ES-I3 (cell line): ENCODE results near the gene ZSCAN26.

Experiments used
- H3K36me3 ChIP-seq: 2 replicates; pipeline ENCODE4 v1.6.1; 2013; ENCODE audit warnings: mild to moderate bottlenecking, low read length, control low read depth, moderate library complexity; ENCODE audit not compliant: insufficient read depth
- H3K4me1 ChIP-seq: 2 replicates; pipeline ENCODE4 v1.6.1; 2013; ENCODE audit warnings: mild to moderate bottlenecking, control low read depth, low read length; ENCODE audit not compliant: insufficient read depth
- H3K9ac ChIP-seq: 2 replicates; pipeline ENCODE4 v1.6.1; 2013; ENCODE audit warnings: low read depth, mild to moderate bottlenecking, low read length, moderate library complexity
- H3K9me3 ChIP-seq: 2 replicates; pipeline ENCODE4 v1.6.1; 2013; ENCODE audit warnings: mild to moderate bottlenecking, low read length, moderate library complexity; ENCODE audit not compliant: control insufficient read depth, insufficient read depth

ZSCAN26 gene

GRCh38 chr6:28266962-28267694, at the start of gene ZSCAN26:
ZSCAN26 (plus strand) TSS chr6:28267143; CDS start chr6:28271920, 4,777 bp downstream.
- H3K9ac ChIP-seq = peak within 1 kb of the TSS; percentile 100
- H3K4me1 ChIP-seq = peaks cover 6% of the 10 kb centered on the region; the same call in 1 of the 2 replicates
- H3K36me3 ChIP-seq = peaks cover 2% of the 10 kb centered on the region; the same call in 1 of the 2 replicates
- no peaks in the 10 kb centered on the region for H3K9me3 ChIP-seq

- Histone ChIP-seq H3K9ac (peak overlapping the region; percentile 80; the same call in 1 of the 2 replicates), H3K4me1 (0 out of 2 replicates have a peak, but pooled peaks cover 5% of the 10 kb centered on the region), H3K9me3 (no peaks in the 10 kb centered on the region)
These were observed 49.1 kb upstream of the ZSCAN26 start for GRCh38 chr6:28217890-28218289.

GRCh38 chr6:28218312-28219248, 48.4 kb upstream of the ZSCAN26 start:
- H3K9me3 ChIP-seq = no peaks in the 10 kb centered on the region
- H3K9ac ChIP-seq = peak overlapping the region; percentile 80
- no peaks in the 10 kb centered on the region for H3K36me3 ChIP-seq
- 0 out of 2 replicates have a peak, but pooled peaks cover 5% of the 10 kb centered on the region for H3K4me1 ChIP-seq

More at GRCh38 chr6:28217890-28218289, 49.1 kb upstream of the ZSCAN26 start:
- H3K36me3 ChIP-seq = no peaks in the 10 kb centered on the region

- Histone ChIP-seq H3K36me3 (no peaks in the 10 kb centered on the region), H3K9me3 (no peaks in the 10 kb centered on the region), H3K4me1 (no peaks in the 10 kb centered on the region), H3K9ac (0 out of 2 replicates have a peak overlapping the region, but pooled peaks have one; percentile 22)
These were observed 46.4 kb upstream of the ZSCAN26 start for GRCh38 chr6:28220257-28221133.

- peaks cover 9% of the 10 kb centered on the region; the same call in 1 of the 2 replicates for H3K36me3 ChIP-seq
- peak overlapping the region; percentile 76 for H3K9ac ChIP-seq
- no peaks in the 10 kb centered on the region for H3K4me1 ChIP-seq
- no peaks in the 10 kb centered on the region for H3K9me3 ChIP-seq
These were observed 42.5 kb upstream of the ZSCAN26 start for GRCh38 chr6:28224131-28225055.

- H3K9ac ChIP-seq = peak within 1 kb of the TSS; percentile 76
- peaks cover 9% of the 10 kb centered on the region; the same call in 1 of the 2 replicates for H3K36me3 ChIP-seq
- no peaks in the 10 kb centered on the region for H3K9me3 ChIP-seq
- H3K4me1 ChIP-seq = no peaks in the 10 kb centered on the region
These were observed 41.7 kb upstream of the ZSCAN26 start, which contains the start of gene ZSCAN9 for GRCh38 chr6:28225056-28225834. ZSCAN9 (plus strand) TSS chr6:28225275; CDS start chr6:28227085, 1,810 bp downstream.

GRCh38 chr6:28226460-28226859, 40.5 kb upstream of the ZSCAN26 start:
- peaks cover 9% of the 10 kb centered on the region; the same call in 1 of the 2 replicates for H3K36me3 ChIP-seq
- peak overlapping the region; percentile 76; the same call in 1 of the 2 replicates for H3K9ac ChIP-seq

GRCh38 chr6:28232785-28233184, 34.2 kb upstream of the ZSCAN26 start:
- no peaks in the 10 kb centered on the region for H3K9me3 ChIP-seq
- H3K9ac ChIP-seq = no peak overlapping the region
- no peaks in the 10 kb centered on the region for H3K4me1 ChIP-seq
- peaks cover 12% of the 10 kb centered on the region for H3K36me3 ChIP-seq

More at GRCh38 chr6:28226460-28226859, 40.5 kb upstream of the ZSCAN26 start:
- Histone ChIP-seq H3K9me3 (no peaks in the 10 kb centered on the region), H3K4me1 (no peaks in the 10 kb centered on the region)

- Histone ChIP-seq H3K4me1 (no peaks in the 10 kb centered on the region), H3K9me3 (no peaks in the 10 kb centered on the region), H3K9ac (no peak overlapping the region), H3K36me3 (peaks cover 7% of the 10 kb centered on the region; the same call in 1 of the 2 replicates)
These were observed 31.0 kb upstream of the ZSCAN26 start for GRCh38 chr6:28235912-28236452.

GRCh38 chr6:28239636-28240035, 27.3 kb upstream of the ZSCAN26 start:
- H3K36me3 ChIP-seq = no peaks in the 10 kb centered on the region
- no peak overlapping the region for H3K9ac ChIP-seq
- no peaks in the 10 kb centered on the region for H3K9me3 ChIP-seq
- H3K4me1 ChIP-seq = no peaks in the 10 kb centered on the region

GRCh38 chr6:28240471-28240870, 26.5 kb upstream of the ZSCAN26 start:
- Histone ChIP-seq H3K36me3 (peaks cover 3% of the 10 kb centered on the region; the same call in 1 of the 2 replicates), H3K4me1 (no peaks in the 10 kb centered on the region), H3K9me3 (no peaks in the 10 kb centered on the region), H3K9ac (no peak overlapping the region)

GRCh38 chr6:28243946-28244345, 23.0 kb upstream of the ZSCAN26 start:
- H3K36me3 ChIP-seq = peaks cover 14% of the 10 kb centered on the region
- H3K9ac ChIP-seq = no peak overlapping the region
- no peaks in the 10 kb centered on the region for H3K9me3 ChIP-seq
- H3K4me1 ChIP-seq = no peaks in the 10 kb centered on the region
